Measurements from ENCODE around the gene HARS1.
"Not testable (repeated sequence)": the region's sequence is repeated elsewhere in the genome, so short reads cannot be mapped to it uniquely, and the experiment has no call there.

Gene HARS1

GRCh38 chr5:140631831-140632365 is 59.3 kb downstream of the HARS1 start:
- no peaks in the 10 kb centered on the region for H3K27me3 Mint-ChIP-seq (ENCODE audit: low read depth)
- no peak for TF ChIP-seq CTCF (IDR thresholded peaks at IDR 0.05; ENCODE audit: unreplicated experiment in 3 of 3)
- peaks cover 21% of the 10 kb centered on the region for H3K9me3 Mint-ChIP-seq
- H3K27ac Mint-ChIP-seq = no peak overlapping the region
- no peaks in the 10 kb centered on the region for H3K4me1 Mint-ChIP-seq
- H3K36me3 Mint-ChIP-seq (ENCODE audit: low read depth) = no peaks in the 10 kb centered on the region
- no peak overlapping the region for H3K4me3 Mint-ChIP-seq

- Mint-ChIP-seq H3K9me3 (peaks cover 22% of the 10 kb centered on the region), H3K36me3 (ENCODE audit: low read depth) (no peaks in the 10 kb centered on the region), H3K4me1 (no peaks in the 10 kb centered on the region), H3K27me3 (ENCODE audit: low read depth) (no peaks in the 10 kb centered on the region), H3K27ac (no peak overlapping the region), H3K4me3 (no peak overlapping the region)
- no peak for TF ChIP-seq CTCF (IDR thresholded peaks at IDR 0.05; ENCODE audit: unreplicated experiment in 3 of 3)
Measured at GRCh38 chr5:140631036-140631417, 60.1 kb downstream of the HARS1 start.

GRCh38 chr5:140630292-140631035 is 60.7 kb downstream of the HARS1 start:
- Mint-ChIP-seq H3K27me3 (ENCODE audit: low read depth) (no peaks in the 10 kb centered on the region), H3K4me1 (no peaks in the 10 kb centered on the region), H3K27ac (no peak overlapping the region), H3K4me3 (no peak overlapping the region), H3K36me3 (ENCODE audit: low read depth) (no peaks in the 10 kb centered on the region), H3K9me3 (peaks cover 24% of the 10 kb centered on the region)
- TF ChIP-seq CTCF (IDR thresholded peaks at IDR 0.05; ENCODE audit: unreplicated experiment in 3 of 3) = no peak

- no peak overlapping the region for H3K4me3 Mint-ChIP-seq
- TF ChIP-seq CTCF (IDR thresholded peaks at IDR 0.05; ENCODE audit: unreplicated experiment in 3 of 3) = no peak
- H3K9me3 Mint-ChIP-seq = peaks cover 22% of the 10 kb centered on the region
- no peaks in the 10 kb centered on the region for H3K36me3 Mint-ChIP-seq (ENCODE audit: low read depth)
- no peaks in the 10 kb centered on the region for H3K27me3 Mint-ChIP-seq (ENCODE audit: low read depth)
- no peaks in the 10 kb centered on the region for H3K4me1 Mint-ChIP-seq
- no peak overlapping the region for H3K27ac Mint-ChIP-seq
Measured at GRCh38 chr5:140628711-140629110, 62.5 kb downstream of the HARS1 start.

GRCh38 chr5:140627972-140628371 is 63.2 kb downstream of the HARS1 start:
- Mint-ChIP-seq H3K27me3 (ENCODE audit: low read depth) (no peaks in the 10 kb centered on the region), H3K4me1 (no peaks in the 10 kb centered on the region), H3K9me3 (peaks cover 22% of the 10 kb centered on the region), H3K4me3 (no peak overlapping the region), H3K36me3 (ENCODE audit: low read depth) (no peaks in the 10 kb centered on the region), H3K27ac (no peak overlapping the region)
- TF ChIP-seq CTCF (IDR thresholded peaks at IDR 0.05; ENCODE audit: unreplicated experiment in 3 of 3) = no peak

- H3K36me3 Mint-ChIP-seq (ENCODE audit: low read depth); H3K4me1 Mint-ChIP-seq; H3K4me3 Mint-ChIP-seq; H3K27ac Mint-ChIP-seq: not testable (repeated sequence)
- Mint-ChIP-seq H3K27me3 (ENCODE audit: low read depth) (peaks cover 20% of the 10 kb centered on the region), H3K9me3 (peaks cover 19% of the 10 kb centered on the region)
Measured at GRCh38 chr5:140624886-140625285, 66.3 kb downstream of the HARS1 start.

Measured in nephron (organoid).